ENCODE data around the gene PACRG.

DNA sequence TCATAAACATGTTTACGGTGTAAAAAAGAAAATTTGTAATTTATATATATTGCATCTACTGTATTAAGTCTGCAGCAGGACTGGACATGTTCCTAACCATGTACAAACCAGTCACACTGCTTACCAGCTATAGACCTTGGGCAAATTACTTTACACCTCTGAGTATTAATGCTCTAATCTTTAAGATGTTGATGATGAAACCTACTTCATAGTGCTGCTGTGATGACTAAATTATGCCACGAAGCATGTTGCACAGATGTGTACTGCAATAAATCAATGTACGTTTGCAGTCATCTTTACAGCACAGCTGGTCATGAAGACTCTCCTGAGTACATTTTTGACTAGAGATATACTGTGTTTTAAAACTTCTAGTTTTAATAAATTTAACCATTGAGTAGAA lies 42.8 kb upstream of the PACRG start:
- no peak for TF ChIP-seq JUND (IDR thresholded peaks at IDR 0.05; ENCODE audit: low read depth, low read length)
- TF ChIP-seq EP300 (IDR thresholded peaks at IDR 0.05; ENCODE audit: borderline replicate concordance in 1 of 2, control insufficient read depth in 1 of 2, low read depth in 2 of 2, low read length in 2 of 2) = no peak
- no peak for TF ChIP-seq CTCF (IDR thresholded peaks at IDR 0.05 in 2 of 3, conservative IDR thresholded peaks at IDR 0.05 in 1 of 3; ENCODE audit: control insufficient read depth in 2 of 3, extremely low read depth in 1 of 3, insufficient read depth in 1 of 3, low read depth in 3 of 3, low read length in 3 of 3)
- no peak for TF ChIP-seq ZNF24 (IDR thresholded peaks at IDR 0.05)
- no peak for TF ChIP-seq HDAC2 (IDR thresholded peaks at IDR 0.05)
- no peak for TF ChIP-seq TCF12 (IDR thresholded peaks at IDR 0.05; ENCODE audit: low read depth, low read length)
- TF ChIP-seq TCF7 (IDR thresholded peaks at IDR 0.05; ENCODE audit: borderline replicate concordance) = no peak
